T-helper 2 cell treated with Interferon-gamma antibody and Interleukin-4, amounts not matched to agents 5 μg/mL and 100 μg/mL, for 36 hours (primary cell): ENCODE results near the gene ILF3.
"Not testable (repeated sequence)": the region's sequence is repeated elsewhere in the genome, so short reads cannot be mapped to it uniquely, and the experiment has no call there.

ENCODE experiments used
- DNase-seq: peaks from one replicate; pipeline ENCODE4 v3.0.0; 2021; ENCODE audit warnings: low spot score
- H3K27ac Mint-ChIP-seq: one replicate; pipeline ENCODE4 v1.8.0; 2021; ENCODE audit warnings: mild to moderate bottlenecking, mixed read lengths
- H3K27me3 Mint-ChIP-seq: one replicate; pipeline ENCODE4 v1.8.0; 2021; ENCODE audit warnings: low read depth, mixed read lengths
- H3K36me3 Mint-ChIP-seq: one replicate; pipeline ENCODE4 v1.8.0; 2021; ENCODE audit warnings: low read depth, mixed read lengths
- H3K4me1 Mint-ChIP-seq: one replicate; pipeline ENCODE4 v1.8.0; 2021; ENCODE audit warnings: low read depth, mixed read lengths
- H3K4me3 Mint-ChIP-seq: one replicate; pipeline ENCODE4 v1.8.0; 2022; ENCODE audit warnings: mild to moderate bottlenecking, moderate library complexity, mixed read lengths
- H3K9me3 Mint-ChIP-seq: one replicate; pipeline ENCODE4 v1.8.0; 2021; ENCODE audit warnings: mixed read lengths

Gene ILF3

GRCh38 chr19:10675214-10675613 is 21.1 kb downstream of the ILF3 start:
- H3K36me3 Mint-ChIP-seq = peaks cover 58% of the 10 kb centered on the region
- not testable (repeated sequence) for DNase-seq, H3K9me3 Mint-ChIP-seq, H3K4me3 Mint-ChIP-seq, H3K4me1 Mint-ChIP-seq, H3K27ac Mint-ChIP-seq, H3K27me3 Mint-ChIP-seq

- Mint-ChIP-seq H3K4me3 (no peak overlapping the region), H3K27me3 (no peaks in the 10 kb centered on the region), H3K9me3 (no peaks in the 10 kb centered on the region), H3K36me3 (peaks cover 56% of the 10 kb centered on the region), H3K27ac (no peak overlapping the region), H3K4me1 (no peaks in the 10 kb centered on the region)
- no peak for DNase-seq
These were observed 23.6 kb downstream of the ILF3 start for GRCh38 chr19:10677751-10678150.

- no peaks in the 10 kb centered on the region for H3K27me3 Mint-ChIP-seq
- no peaks in the 10 kb centered on the region for H3K9me3 Mint-ChIP-seq
- DNase-seq = no peak
- H3K4me3 Mint-ChIP-seq = no peak overlapping the region
- no peak overlapping the region for H3K27ac Mint-ChIP-seq
- no peaks in the 10 kb centered on the region for H3K4me1 Mint-ChIP-seq
- H3K36me3 Mint-ChIP-seq = peaks cover 51% of the 10 kb centered on the region
These were observed 24.7 kb downstream of the ILF3 start for GRCh38 chr19:10678813-10679212.

GRCh38 chr19:10679743-10680142 is 25.6 kb downstream of the ILF3 start:
- H3K9me3 Mint-ChIP-seq = no peaks in the 10 kb centered on the region
- no peak overlapping the region for H3K4me3 Mint-ChIP-seq
- H3K36me3 Mint-ChIP-seq = peaks cover 51% of the 10 kb centered on the region
- no peak overlapping the region for H3K27ac Mint-ChIP-seq
- no peaks in the 10 kb centered on the region for H3K27me3 Mint-ChIP-seq
- DNase-seq = no peak
- H3K4me1 Mint-ChIP-seq = no peaks in the 10 kb centered on the region

GRCh38 chr19:10680545-10681135 is 26.5 kb downstream of the ILF3 start:
- no peaks in the 10 kb centered on the region for H3K4me1 Mint-ChIP-seq
- no peaks in the 10 kb centered on the region for H3K9me3 Mint-ChIP-seq
- no peak for DNase-seq
- peaks cover 51% of the 10 kb centered on the region for H3K36me3 Mint-ChIP-seq
- H3K27me3 Mint-ChIP-seq = no peaks in the 10 kb centered on the region
- H3K4me3 Mint-ChIP-seq = no peak overlapping the region
- H3K27ac Mint-ChIP-seq = no peak overlapping the region

- Mint-ChIP-seq H3K9me3 (no peaks in the 10 kb centered on the region), H3K36me3 (peaks cover 49% of the 10 kb centered on the region), H3K4me3 (no peak overlapping the region), H3K27ac (no peak overlapping the region), H3K27me3 (no peaks in the 10 kb centered on the region), H3K4me1 (no peaks in the 10 kb centered on the region)
- no peak for DNase-seq
These were observed 27.5 kb downstream of the ILF3 start for GRCh38 chr19:10681658-10682057.

- no peaks in the 10 kb centered on the region for H3K4me1 Mint-ChIP-seq
- no peaks in the 10 kb centered on the region for H3K9me3 Mint-ChIP-seq
- no peaks in the 10 kb centered on the region for H3K27me3 Mint-ChIP-seq
- H3K4me3 Mint-ChIP-seq = no peak overlapping the region
- H3K36me3 Mint-ChIP-seq = peaks cover 46% of the 10 kb centered on the region
- H3K27ac Mint-ChIP-seq = no peak overlapping the region
- DNase-seq = no peak
These were observed 28.4 kb downstream of the ILF3 start for GRCh38 chr19:10682397-10683063.

GRCh38 chr19:10683064-10683426 is 28.9 kb downstream of the ILF3 start:
- Mint-ChIP-seq H3K4me1 (no peaks in the 10 kb centered on the region), H3K9me3 (no peaks in the 10 kb centered on the region), H3K27ac (no peak overlapping the region), H3K36me3 (peaks cover 42% of the 10 kb centered on the region), H3K4me3 (no peak overlapping the region), H3K27me3 (no peaks in the 10 kb centered on the region)
- DNase-seq = no peak

GRCh38 chr19:10683582-10683981 is 29.4 kb downstream of the ILF3 start:
- Mint-ChIP-seq H3K36me3 (peaks cover 38% of the 10 kb centered on the region), H3K9me3 (no peaks in the 10 kb centered on the region), H3K27me3 (no peaks in the 10 kb centered on the region), H3K4me3 (no peak overlapping the region), H3K27ac (no peak overlapping the region), H3K4me1 (no peaks in the 10 kb centered on the region)
- no peak for DNase-seq

- no peaks in the 10 kb centered on the region for H3K4me1 Mint-ChIP-seq
- H3K27me3 Mint-ChIP-seq = no peaks in the 10 kb centered on the region
- no peak overlapping the region for H3K27ac Mint-ChIP-seq
- H3K4me3 Mint-ChIP-seq = no peak overlapping the region
- DNase-seq = no peak
- H3K36me3 Mint-ChIP-seq = peaks cover 42% of the 10 kb centered on the region
- H3K9me3 Mint-ChIP-seq = no peaks in the 10 kb centered on the region
These were observed 31.1 kb downstream of the ILF3 start for GRCh38 chr19:10685210-10685609.

GRCh38 chr19:10686193-10686592 is 32.0 kb downstream of the ILF3 start:
- no peak overlapping the region for H3K27ac Mint-ChIP-seq
- H3K4me1 Mint-ChIP-seq = no peaks in the 10 kb centered on the region
- no peak overlapping the region for H3K4me3 Mint-ChIP-seq
- no peaks in the 10 kb centered on the region for H3K9me3 Mint-ChIP-seq
- peaks cover 41% of the 10 kb centered on the region for H3K36me3 Mint-ChIP-seq
- DNase-seq = no peak
- no peaks in the 10 kb centered on the region for H3K27me3 Mint-ChIP-seq

- H3K27me3 Mint-ChIP-seq = no peaks in the 10 kb centered on the region
- H3K27ac Mint-ChIP-seq = no peak overlapping the region
- no peak overlapping the region for H3K4me3 Mint-ChIP-seq
- no peaks in the 10 kb centered on the region for H3K9me3 Mint-ChIP-seq
- no peak for DNase-seq
- no peaks in the 10 kb centered on the region for H3K4me1 Mint-ChIP-seq
- H3K36me3 Mint-ChIP-seq = peaks cover 41% of the 10 kb centered on the region
These were observed 32.7 kb downstream of the ILF3 start for GRCh38 chr19:10686661-10687517.

- H3K27ac Mint-ChIP-seq = no peak overlapping the region
- no peaks in the 10 kb centered on the region for H3K4me1 Mint-ChIP-seq
- H3K4me3 Mint-ChIP-seq = no peak overlapping the region
- no peak for DNase-seq
- H3K9me3 Mint-ChIP-seq = no peaks in the 10 kb centered on the region
- H3K36me3 Mint-ChIP-seq = peaks cover 48% of the 10 kb centered on the region
- no peaks in the 10 kb centered on the region for H3K27me3 Mint-ChIP-seq
These were observed 33.6 kb downstream of the ILF3 start for GRCh38 chr19:10687518-10688288.
